Thyroid gland (tissue), 4 donors: Measurements from ENCODE around the gene CTDSPL2.

Source experiments
- CTCF ChIP-seq, 6 experiments: fragments of 200-600 bp in 3 of 6; fragments of 450-650 bp in 3 of 6; sonication (generic) in 3 of 6; IDR thresholded peaks; one replicate each; pipeline ENCODE4 v1.5.1; 2016 to 2019; ENCODE audit warnings: antibody characterized with exemption in 6 of 6, mild to moderate bottlenecking in 2 of 6, inconsistent platforms in 1 of 6, moderate library complexity in 1 of 6
- POLR2A ChIP-seq, 2 donors: fragments of 450-650 bp; IDR thresholded peaks; one replicate each; pipeline ENCODE4 v1.6.1; 2017; ENCODE audit warnings: antibody characterized with exemption in 2 of 2, mild to moderate bottlenecking in 2 of 2, moderate library complexity in 1 of 2

GRCh38 chr15:44566155-44566540 lies 138.7 kb downstream of the CTDSPL2 start:
- TF ChIP-seq POLR2A (IDR thresholded peaks at IDR 0.05), result no peak
- no peak for TF ChIP-seq CTCF (IDR thresholded peaks at IDR 0.05)
